ENCODE results near the gene FSD1.

DNA sequence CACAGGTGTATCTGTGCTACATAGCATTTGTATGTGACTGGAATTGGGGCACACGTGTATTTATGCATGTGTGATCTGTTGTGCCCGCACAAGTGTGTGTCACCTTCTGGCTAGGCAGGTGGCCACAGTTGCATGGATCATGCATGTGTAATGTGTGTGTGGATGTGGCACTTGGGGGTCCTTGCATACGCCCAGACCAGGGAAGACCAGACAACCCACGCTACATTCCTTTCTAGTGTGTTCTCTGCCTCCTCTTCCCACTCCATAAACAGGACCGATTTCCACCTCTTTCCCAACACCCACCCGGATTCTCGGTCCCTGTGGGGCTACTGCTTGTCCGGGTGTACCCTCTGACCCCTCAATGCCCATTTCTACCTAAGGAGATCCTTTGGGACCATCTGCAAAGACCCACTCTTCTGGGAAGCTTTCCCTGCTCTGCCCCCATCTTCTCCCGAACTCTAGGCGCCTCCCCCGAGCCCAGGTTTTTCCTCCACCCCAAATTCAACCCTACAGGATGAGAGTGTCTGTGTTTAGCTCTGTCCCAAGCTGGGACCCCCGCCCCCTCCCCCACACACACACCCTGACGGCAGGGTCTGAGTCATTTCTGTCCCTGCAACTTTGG lies 21.9 kb downstream of the FSD1 start:
- TF ChIP-seq, protein P1, sequence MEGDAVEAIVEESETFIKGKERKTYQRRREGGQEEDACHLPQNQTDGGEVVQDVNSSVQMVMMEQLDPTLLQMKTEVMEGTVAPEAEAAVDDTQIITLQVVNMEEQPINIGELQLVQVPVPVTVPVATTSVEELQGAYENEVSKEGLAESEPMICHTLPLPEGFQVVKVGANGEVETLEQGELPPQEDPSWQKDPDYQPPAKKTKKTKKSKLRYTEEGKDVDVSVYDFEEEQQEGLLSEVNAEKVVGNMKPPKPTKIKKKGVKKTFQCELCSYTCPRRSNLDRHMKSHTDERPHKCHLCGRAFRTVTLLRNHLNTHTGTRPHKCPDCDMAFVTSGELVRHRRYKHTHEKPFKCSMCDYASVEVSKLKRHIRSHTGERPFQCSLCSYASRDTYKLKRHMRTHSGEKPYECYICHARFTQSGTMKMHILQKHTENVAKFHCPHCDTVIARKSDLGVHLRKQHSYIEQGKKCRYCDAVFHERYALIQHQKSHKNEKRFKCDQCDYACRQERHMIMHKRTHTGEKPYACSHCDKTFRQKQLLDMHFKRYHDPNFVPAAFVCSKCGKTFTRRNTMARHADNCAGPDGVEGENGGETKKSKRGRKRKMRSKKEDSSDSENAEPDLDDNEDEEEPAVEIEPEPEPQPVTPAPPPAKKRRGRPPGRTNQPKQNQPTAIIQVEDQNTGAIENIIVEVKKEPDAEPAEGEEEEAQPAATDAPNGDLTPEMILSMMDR (IDR thresholded peaks at IDR 0.05; ENCODE audit: low read length): no peak
- TF ChIP-seq EZH2 (IDR thresholded peaks at IDR 0.05; ENCODE audit: borderline replicate concordance, low read length): no peak

All from OCI-LY1 (cell line).